ENCODE measurements around the gene LNX1. TPM values are rescaled to one million over a fixed set of nuclear protein-coding genes. Genes with fewer than 3 reads are reported as not detected.
A peak's percentile ranks its signal among the peaks of the same experiment; 100 is the strongest.

The LNX1 gene
- total RNA-seq, 1 donor from 2014 or later = 4.4 TPM

- Histone ChIP-seq H3K27me3 (ENCODE audit: insufficient read depth, low read length) (no peaks in the 10 kb centered on the region), H3K4me2 (ENCODE audit: low read length) (no peak overlapping the region), H3K79me2 (ENCODE audit: insufficient read depth, low read length) (no peaks in the 10 kb centered on the region), H3K4me3 (ENCODE audit: insufficient read depth, low read depth, low read length) (no peak overlapping the region), H3K36me3 (ENCODE audit: insufficient read depth, low read length) (no peaks in the 10 kb centered on the region), H2AFZ (ENCODE audit: low read depth, low read length) (no peak overlapping the region), H3K27ac (ENCODE audit: low read depth, low read length) (no peak overlapping the region), H3K4me1 (ENCODE audit: insufficient read depth, low read length) (peaks cover 11% of the 10 kb centered on the region), H3K9ac (ENCODE audit: low read length) (no peak overlapping the region), H4K20me1 (ENCODE audit: insufficient read depth, low read length) (no peaks in the 10 kb centered on the region), H3K9me3 (ENCODE audit: insufficient read depth, low read depth, low read length) (no peaks in the 10 kb centered on the region)
- no peak overlapping the region for H3K4me3 Mint-ChIP-seq (ENCODE audit: unreplicated experiment)
- H3K27me3 Mint-ChIP-seq (ENCODE audit: low read depth, unreplicated experiment) = no peaks in the 10 kb centered on the region
- no peak for TF ChIP-seq CTCF (IDR thresholded peaks at IDR 0.05; ENCODE audit: insufficient read depth, low read depth, low read length)
- no peak for TF ChIP-seq EZH2 (IDR thresholded peaks at IDR 0.05; ENCODE audit: insufficient read depth, low read length)
- peak; percentile 49 for FAIRE-seq
- H3K4me1 Mint-ChIP-seq (ENCODE audit: low read depth, unreplicated experiment) = peaks cover 35% of the 10 kb centered on the region
- H3K9me3 Mint-ChIP-seq (ENCODE audit: unreplicated experiment) = peaks cover 2% of the 10 kb centered on the region
- DNase-seq (ENCODE audit: low read depth) = no peak
- H3K27ac Mint-ChIP-seq (ENCODE audit: unreplicated experiment) = no peak overlapping the region
- no peaks in the 10 kb centered on the region for H3K36me3 Mint-ChIP-seq (ENCODE audit: low read depth, unreplicated experiment)
Observed at GRCh38 chr4:53527930-53528329, 63.4 kb downstream of the LNX1 start.

DNA sequence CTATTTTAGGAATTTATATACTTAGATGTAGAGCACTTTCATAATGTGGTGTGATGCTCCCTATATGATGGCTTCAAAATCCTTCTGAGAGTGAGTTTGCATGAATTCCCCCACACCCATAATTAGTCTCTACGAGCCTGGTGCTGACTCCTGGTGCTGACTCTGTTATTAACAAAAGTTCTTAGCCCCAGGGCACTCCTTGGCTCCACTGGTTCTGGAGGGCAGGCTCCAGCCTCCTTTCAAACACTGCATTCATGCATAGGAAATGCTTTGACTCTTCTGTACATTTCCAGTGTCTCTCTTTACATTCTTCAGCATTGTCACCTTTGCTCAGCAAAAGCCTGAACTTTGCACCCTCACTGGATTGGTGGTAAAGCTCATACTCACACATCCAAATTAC, 64.0 kb downstream of the LNX1 start:
- no peak for FAIRE-seq
- no peak overlapping the region for H3K9ac ChIP-seq (ENCODE audit: low read length)
- H3K79me2 ChIP-seq (ENCODE audit: insufficient read depth, low read length) = no peaks in the 10 kb centered on the region
- no peak for DNase-seq (ENCODE audit: low read depth)
- H2AFZ ChIP-seq (ENCODE audit: low read depth, low read length) = no peak overlapping the region
- no peak overlapping the region for H3K4me2 ChIP-seq (ENCODE audit: low read length)
- TF ChIP-seq EZH2 (IDR thresholded peaks at IDR 0.05; ENCODE audit: insufficient read depth, low read length) (no peak), CTCF (IDR thresholded peaks at IDR 0.05; ENCODE audit: insufficient read depth, low read depth, low read length) (no peak)
- H3K36me3 ChIP-seq (ENCODE audit: insufficient read depth, low read length) = no peaks in the 10 kb centered on the region
- no peak overlapping the region for H3K27ac Mint-ChIP-seq (ENCODE audit: unreplicated experiment)
- no peak overlapping the region for H3K4me3 Mint-ChIP-seq (ENCODE audit: unreplicated experiment)
- no peaks in the 10 kb centered on the region for H4K20me1 ChIP-seq (ENCODE audit: insufficient read depth, low read length)
- no peaks in the 10 kb centered on the region for H3K27me3 Mint-ChIP-seq (ENCODE audit: low read depth, unreplicated experiment)
- H3K4me1 Mint-ChIP-seq (ENCODE audit: low read depth, unreplicated experiment) = peaks cover 29% of the 10 kb centered on the region
- no peaks in the 10 kb centered on the region for H3K9me3 ChIP-seq (ENCODE audit: insufficient read depth, low read depth, low read length)
- H3K9me3 Mint-ChIP-seq (ENCODE audit: unreplicated experiment) = peaks cover 2% of the 10 kb centered on the region
- no peaks in the 10 kb centered on the region for H3K36me3 Mint-ChIP-seq (ENCODE audit: low read depth, unreplicated experiment)
- H3K4me1 ChIP-seq (ENCODE audit: insufficient read depth, low read length) = peaks cover 5% of the 10 kb centered on the region
- H3K27ac ChIP-seq (ENCODE audit: low read depth, low read length) = no peak overlapping the region
- no peaks in the 10 kb centered on the region for H3K27me3 ChIP-seq (ENCODE audit: insufficient read depth, low read length)
- no peak overlapping the region for H3K4me3 ChIP-seq (ENCODE audit: insufficient read depth, low read depth, low read length)

GRCh38 chr4:53522334-53522733, 69.0 kb downstream of the LNX1 start:
- FAIRE-seq = no peak
- Mint-ChIP-seq H3K9me3 (ENCODE audit: unreplicated experiment) (no peaks in the 10 kb centered on the region), H3K27me3 (ENCODE audit: low read depth, unreplicated experiment) (no peaks in the 10 kb centered on the region), H3K4me1 (ENCODE audit: low read depth, unreplicated experiment) (peaks cover 9% of the 10 kb centered on the region), H3K4me3 (ENCODE audit: unreplicated experiment) (no peak overlapping the region), H3K27ac (ENCODE audit: unreplicated experiment) (no peak overlapping the region), H3K36me3 (ENCODE audit: low read depth, unreplicated experiment) (no peaks in the 10 kb centered on the region)
- Histone ChIP-seq H3K27me3 (ENCODE audit: insufficient read depth, low read length) (no peaks in the 10 kb centered on the region), H3K79me2 (ENCODE audit: insufficient read depth, low read length) (no peaks in the 10 kb centered on the region), H4K20me1 (ENCODE audit: insufficient read depth, low read length) (no peaks in the 10 kb centered on the region), H3K27ac (ENCODE audit: low read depth, low read length) (no peak overlapping the region), H3K4me1 (ENCODE audit: insufficient read depth, low read length) (no peaks in the 10 kb centered on the region), H3K9ac (ENCODE audit: low read length) (no peak overlapping the region), H3K4me2 (ENCODE audit: low read length) (no peak overlapping the region), H3K9me3 (ENCODE audit: insufficient read depth, low read depth, low read length) (no peaks in the 10 kb centered on the region), H3K36me3 (ENCODE audit: insufficient read depth, low read length) (no peaks in the 10 kb centered on the region), H3K4me3 (ENCODE audit: insufficient read depth, low read depth, low read length) (no peak overlapping the region), H2AFZ (ENCODE audit: low read depth, low read length) (no peak overlapping the region)
- TF ChIP-seq CTCF (IDR thresholded peaks at IDR 0.05; ENCODE audit: insufficient read depth, low read depth, low read length) (no peak), EZH2 (IDR thresholded peaks at IDR 0.05; ENCODE audit: insufficient read depth, low read length) (no peak)
- DNase-seq (ENCODE audit: low read depth) = no peak
